Measurements from ENCODE around the gene ELAVL4. TPM values are rescaled to one million over a fixed set of nuclear protein-coding genes. Genes with fewer than 3 reads are reported as not detected.

The ELAVL4 gene
- total RNA-seq, 4 donors from 2014 or later, result 1.2 TPM; not detected in 3

DNA sequence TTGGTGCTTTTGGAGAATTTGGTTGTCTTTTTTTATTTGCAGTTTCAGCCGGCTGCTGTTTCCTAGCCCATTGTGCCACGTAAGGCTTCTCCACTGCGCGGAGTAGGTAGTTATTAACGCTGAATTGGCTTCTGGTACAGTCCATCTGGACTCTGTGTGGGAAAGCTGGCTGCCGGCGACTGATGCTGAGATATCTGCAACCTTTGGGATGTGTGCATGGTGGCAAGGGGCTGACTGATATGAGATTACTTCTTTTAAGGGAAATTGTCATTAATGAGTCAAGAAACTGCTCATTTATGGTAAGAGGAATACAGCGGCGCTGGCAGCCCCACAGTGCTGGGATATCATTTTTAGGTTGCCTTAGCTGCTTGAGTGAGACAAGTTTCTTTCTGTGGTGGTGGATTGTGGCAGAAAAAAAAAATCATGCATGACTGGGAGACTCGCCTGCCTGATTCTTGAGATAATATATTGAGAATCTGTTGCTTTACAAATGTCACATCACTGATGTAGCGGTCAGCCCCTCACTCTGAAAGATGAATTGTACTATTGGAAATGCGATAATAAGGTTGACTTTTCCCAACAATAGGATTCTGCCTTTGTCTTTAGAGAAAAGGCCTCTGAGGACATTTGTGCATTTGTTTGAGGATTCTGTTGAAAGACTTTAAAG is 2.5 kb upstream of the ELAVL4 start:
- Histone ChIP-seq H3K27ac (no peak overlapping the region), H3K9me3 (no peaks in the 10 kb centered on the region), H3K4me3 (no peak overlapping the region), H3K36me3 (no peaks in the 10 kb centered on the region), H3K27me3 (peaks cover 0 to 4% of the 10 kb centered on the region in 2 donors), H3K4me1 (no peaks in the 10 kb centered on the region)
- intact Hi-C loops (cut with DNase I; ENCODE audit: low total_unique reads), result no loop called here
- no peak for DNase-seq
- TF ChIP-seq CTCF (IDR thresholded peaks at IDR 0.05) (no peak), POLR2A (IDR thresholded peaks at IDR 0.05) (no peak)

DNA sequence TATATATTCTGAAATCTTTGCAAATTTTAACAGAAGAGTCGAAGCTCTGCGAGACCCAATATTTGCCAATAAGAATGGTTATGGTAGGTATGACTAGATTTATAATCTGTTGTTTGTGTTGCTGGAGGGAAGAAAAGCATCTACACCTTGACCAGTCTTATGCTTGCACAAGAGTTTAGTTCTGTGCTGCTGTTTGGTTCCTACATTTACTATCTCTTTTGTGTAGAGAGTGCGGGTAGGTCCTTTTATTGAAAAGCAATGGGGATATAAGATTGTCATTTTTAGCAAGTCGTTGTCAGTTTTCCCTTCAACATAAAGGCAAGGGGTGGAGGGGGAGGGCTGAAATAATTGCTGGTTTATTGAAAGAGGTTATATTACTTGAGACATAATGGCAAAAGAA is 396 bp downstream of the ELAVL4 start:
- H3K36me3 ChIP-seq, result no peaks in the 10 kb centered on the region
- no peaks in the 10 kb centered on the region for H3K9me3 ChIP-seq
- no peak for DNase-seq
- H3K4me1 ChIP-seq, result no peaks in the 10 kb centered on the region
- TF ChIP-seq POLR2A (IDR thresholded peaks at IDR 0.05) (no peak), CTCF (IDR thresholded peaks at IDR 0.05) (no peak)
- peaks cover 0 to 20% of the 10 kb centered on the region in 2 donors for H3K27me3 ChIP-seq
- intact Hi-C loops (cut with DNase I; ENCODE audit: low total_unique reads), result no loop called here
- no peak overlapping the region for H3K4me3 ChIP-seq
- H3K27ac ChIP-seq, result no peak overlapping the region

DNA sequence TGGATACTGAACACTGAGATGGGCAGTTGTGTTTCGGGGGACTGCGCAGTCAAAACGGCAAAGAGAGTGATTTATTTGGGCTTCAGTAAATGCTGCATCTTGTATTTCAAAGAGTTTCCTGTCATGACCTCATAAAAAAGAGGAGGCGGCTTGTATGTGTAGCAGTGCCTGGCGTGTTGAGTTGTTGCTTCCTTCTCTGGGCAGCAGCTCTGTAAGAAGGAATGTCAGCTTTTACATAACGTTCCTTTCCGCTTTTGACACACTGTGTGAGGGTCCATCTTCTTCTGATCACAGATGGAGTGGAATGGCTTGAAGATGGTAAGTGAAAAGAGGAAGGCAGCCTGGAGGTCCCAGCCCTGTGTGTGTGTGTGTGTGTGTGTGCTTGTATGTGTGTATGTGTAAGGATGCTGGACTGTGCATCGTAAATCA is 941 bp downstream of the ELAVL4 start:
- Histone ChIP-seq H3K9me3 (no peaks in the 10 kb centered on the region), H3K36me3 (no peaks in the 10 kb centered on the region), H3K4me3 (no peak overlapping the region), H3K27me3 (peaks cover 0 to 23% of the 10 kb centered on the region in 2 donors), H3K27ac (no peak overlapping the region), H3K4me1 (no peaks in the 10 kb centered on the region)
- TF ChIP-seq CTCF (IDR thresholded peaks at IDR 0.05), result no peak
- no peak for TF ChIP-seq POLR2A (IDR thresholded peaks at IDR 0.05)
- no peak for DNase-seq
- intact Hi-C loops (cut with DNase I; ENCODE audit: low total_unique reads), result no loop called here

- Histone ChIP-seq H3K27ac (no peak overlapping the region), H3K4me3 (no peak overlapping the region), H3K36me3 (no peaks in the 10 kb centered on the region), H3K9me3 (no peaks in the 10 kb centered on the region), H3K4me1 (no peaks in the 10 kb centered on the region), H3K27me3 (peaks cover 0 to 23% of the 10 kb centered on the region in 2 donors)
- TF ChIP-seq POLR2A (IDR thresholded peaks at IDR 0.05), result no peak
- TF ChIP-seq CTCF (IDR thresholded peaks at IDR 0.05), result no peak
- intact Hi-C loops (cut with DNase I; ENCODE audit: low total_unique reads), result no loop called here
- DNase-seq, result no peak
These were observed 1.4 kb downstream of the ELAVL4 start for GRCh38 chr1:50110151-50110550.

DNA sequence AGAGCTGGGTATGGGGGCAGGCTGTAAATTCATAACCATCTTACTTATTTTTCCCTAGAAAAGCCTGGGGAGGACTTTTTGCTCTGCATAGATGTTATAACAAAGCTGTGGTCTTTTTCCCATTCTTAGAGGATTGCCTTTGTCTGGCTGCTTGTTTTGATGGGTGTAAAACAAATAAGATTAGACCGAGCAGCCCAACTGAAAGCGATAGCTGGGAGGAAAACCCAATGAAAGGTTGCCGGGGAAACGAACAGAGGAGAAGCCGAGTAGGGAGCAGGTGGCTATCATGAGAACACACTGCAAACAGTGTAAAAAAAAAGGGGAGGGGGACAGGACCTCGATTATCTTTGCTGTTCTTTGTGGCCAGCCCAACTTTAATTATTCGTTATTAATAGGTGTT is 1.9 kb downstream of the ELAVL4 start:
- Histone ChIP-seq H3K9me3 (no peaks in the 10 kb centered on the region), H3K4me1 (no peaks in the 10 kb centered on the region), H3K27me3 (peaks cover 0 to 23% of the 10 kb centered on the region in 2 donors), H3K36me3 (no peaks in the 10 kb centered on the region), H3K27ac (no peak overlapping the region), H3K4me3 (no peak overlapping the region)
- no peak for TF ChIP-seq CTCF (IDR thresholded peaks at IDR 0.05)
- no peak for TF ChIP-seq POLR2A (IDR thresholded peaks at IDR 0.05)
- intact Hi-C loops (cut with DNase I; ENCODE audit: low total_unique reads), result no loop called here
- DNase-seq, result no peak

Measured in uterus (tissue), 4 donors.